ENCODE measurements around the gene ATP2C2.

GRCh38 chr16:84467709-84468108 lies 99.4 kb downstream of the ATP2C2 start:
- TF ChIP-seq CTCF (conservative IDR thresholded peaks at IDR 0.05), result no peak
- TF ChIP-seq ZFX (IDR thresholded peaks at IDR 0.05), result no peak

All from C4-2B (cell line).